Brain microvascular endothelial cell (primary cell): ENCODE measurements around the gene TCAF1.

Experiments
- DNase-seq: peaks from one replicate; pipeline ENCODE4 v3.0.0-alpha.2; 2020
- H3K27ac ChIP-seq: fragments of 250-450 bp; sonication (Bioruptor Pico); 2 replicates; pipeline ENCODE4 v1.5.1; 2020; ENCODE audit warnings: mild to moderate bottlenecking, moderate library complexity
- H3K27me3 ChIP-seq: fragments of 250-450 bp; sonication (Bioruptor Pico); replicated peaks from 2 replicates; pipeline ENCODE4 v1.5.1; 2020; ENCODE audit warnings: mild to moderate bottlenecking
- H3K36me3 ChIP-seq: fragments of 250-450 bp; sonication (Bioruptor Pico); replicated peaks from 2 replicates; pipeline ENCODE4 v1.5.1; 2020; ENCODE audit warnings: mild to moderate bottlenecking
- H3K4me3 ChIP-seq: 2 replicates; pipeline ENCODE4 v1.5.1; 2011; ENCODE audit warnings: low read depth, mild to moderate bottlenecking, control low read depth, low read length, moderate library complexity
- in situ Hi-C: cut with HindIII; loops from 2 replicates; pipeline ENCODE4 v1.10.0; 2017; ENCODE audit warnings: low sequenced_read_pairs, low pct_ligation_motif_present
- TF ChIP-seq, protein P1 (sequence below): IDR thresholded peaks from 2 replicates; pipeline ENCODE4 v1.5.1; 2011; ENCODE audit warnings: low read depth, mild to moderate bottlenecking, moderate library complexity, low read length, control low read depth, inconsistent platforms; ENCODE audit errors: missing control alignments

TCAF1 gene

DNA sequence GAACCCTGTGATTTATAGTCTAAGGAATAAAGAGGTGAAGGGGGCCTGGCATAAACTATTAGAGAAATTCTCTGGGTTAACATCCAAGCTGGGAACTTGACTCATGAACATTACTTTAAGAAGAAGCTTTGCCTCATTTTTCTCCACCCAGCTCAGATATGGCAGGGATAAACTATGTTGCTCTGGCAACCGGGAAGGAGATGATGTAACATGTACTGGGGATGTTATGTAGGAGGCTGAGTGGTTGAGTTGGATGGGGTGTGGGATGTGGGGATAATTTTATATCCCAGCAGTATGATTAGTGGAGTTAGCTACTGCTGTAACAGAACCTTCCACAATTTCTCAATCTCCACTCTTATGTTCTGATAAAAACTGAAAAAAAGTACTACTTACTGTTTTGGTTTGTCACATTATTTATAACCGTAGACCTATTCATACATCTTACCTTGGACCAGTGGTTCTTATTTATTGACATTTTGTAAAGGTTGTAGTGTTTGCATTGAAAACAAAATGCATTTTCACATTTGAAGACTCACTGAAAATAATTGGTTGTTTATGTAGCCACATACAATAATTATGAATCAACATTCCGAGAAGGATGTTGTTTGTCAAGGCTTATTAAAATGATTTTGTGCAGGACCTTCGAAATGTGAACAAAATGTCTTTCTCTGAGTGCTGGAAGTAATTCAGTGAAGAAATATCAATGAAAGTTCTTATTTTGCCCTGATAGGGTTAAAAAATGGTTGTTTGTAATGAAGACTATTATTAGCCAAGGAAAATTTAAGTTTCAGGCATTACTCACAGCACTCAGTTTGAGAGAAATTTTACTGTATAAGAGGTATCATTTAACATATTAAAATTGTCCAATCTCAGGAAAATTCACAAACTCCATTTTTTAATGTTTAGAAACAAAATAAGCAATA is 34.4 kb upstream of the TCAF1 start:
- in situ Hi-C loops, result no loop called here
- DNase-seq, result peak; percentile 92
- TF ChIP-seq, protein P1, sequence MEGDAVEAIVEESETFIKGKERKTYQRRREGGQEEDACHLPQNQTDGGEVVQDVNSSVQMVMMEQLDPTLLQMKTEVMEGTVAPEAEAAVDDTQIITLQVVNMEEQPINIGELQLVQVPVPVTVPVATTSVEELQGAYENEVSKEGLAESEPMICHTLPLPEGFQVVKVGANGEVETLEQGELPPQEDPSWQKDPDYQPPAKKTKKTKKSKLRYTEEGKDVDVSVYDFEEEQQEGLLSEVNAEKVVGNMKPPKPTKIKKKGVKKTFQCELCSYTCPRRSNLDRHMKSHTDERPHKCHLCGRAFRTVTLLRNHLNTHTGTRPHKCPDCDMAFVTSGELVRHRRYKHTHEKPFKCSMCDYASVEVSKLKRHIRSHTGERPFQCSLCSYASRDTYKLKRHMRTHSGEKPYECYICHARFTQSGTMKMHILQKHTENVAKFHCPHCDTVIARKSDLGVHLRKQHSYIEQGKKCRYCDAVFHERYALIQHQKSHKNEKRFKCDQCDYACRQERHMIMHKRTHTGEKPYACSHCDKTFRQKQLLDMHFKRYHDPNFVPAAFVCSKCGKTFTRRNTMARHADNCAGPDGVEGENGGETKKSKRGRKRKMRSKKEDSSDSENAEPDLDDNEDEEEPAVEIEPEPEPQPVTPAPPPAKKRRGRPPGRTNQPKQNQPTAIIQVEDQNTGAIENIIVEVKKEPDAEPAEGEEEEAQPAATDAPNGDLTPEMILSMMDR, result no peak
- peak overlapping the region; percentile 87 for H3K27ac ChIP-seq
- H3K27me3 ChIP-seq, result no peaks in the 10 kb centered on the region
- no peaks in the 10 kb centered on the region for H3K36me3 ChIP-seq
- no peak overlapping the region for H3K4me3 ChIP-seq

DNA sequence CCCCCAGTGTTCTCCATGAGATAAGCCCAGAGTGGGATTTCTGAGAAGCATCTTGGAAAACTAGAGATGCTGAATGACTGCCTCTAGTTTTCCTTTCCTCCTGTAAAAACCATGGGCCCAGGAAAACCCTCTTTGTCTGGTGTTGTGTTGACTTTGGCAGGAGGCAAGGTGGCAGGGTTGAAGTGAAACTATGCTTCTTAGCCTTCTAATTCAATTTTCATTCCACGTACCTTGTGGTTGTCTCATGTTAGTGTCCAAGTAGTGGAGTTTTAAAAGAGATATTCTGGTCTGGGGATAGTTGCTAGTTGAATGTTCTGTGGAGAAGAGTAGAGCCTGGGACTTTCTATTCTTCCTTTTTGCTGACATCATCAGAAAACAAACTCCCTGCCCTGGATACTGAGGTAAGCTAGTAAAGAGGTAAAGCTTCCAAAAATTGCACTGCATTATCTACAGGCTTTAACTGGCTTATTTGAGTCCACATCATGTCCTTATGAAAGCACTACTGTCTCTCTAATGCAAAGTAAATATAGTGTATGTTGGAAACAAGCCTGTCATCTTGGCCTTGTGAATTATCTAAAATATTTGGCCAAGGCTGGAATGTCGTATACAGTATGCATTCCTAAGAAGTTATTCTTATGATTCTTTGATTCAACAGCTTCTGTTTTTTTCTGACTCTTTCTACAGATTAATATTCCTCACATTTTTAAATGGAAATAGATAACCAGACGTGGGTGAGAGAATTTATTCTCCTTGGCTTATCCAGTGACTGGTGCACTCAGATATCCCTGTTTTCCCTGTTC is 32.8 kb upstream of the TCAF1 start, which contains the start of gene OR2F2:
OR2F2 (plus strand) TSS at position 708 of the 800 bp plus-strand sequence; CDS start at position 708, 0 bp downstream.
- DNase-seq, result peak; percentile 76
- TF ChIP-seq, protein P1, result no peak
- in situ Hi-C loops, result no loop called here
- H3K27me3 ChIP-seq, result no peaks in the 10 kb centered on the region
- peak within 1 kb of the TSS; percentile 87 for H3K27ac ChIP-seq
- H3K4me3 ChIP-seq, result no peak within 1 kb of the TSS
- H3K36me3 ChIP-seq, result no peaks in the 10 kb centered on the region

DNA sequence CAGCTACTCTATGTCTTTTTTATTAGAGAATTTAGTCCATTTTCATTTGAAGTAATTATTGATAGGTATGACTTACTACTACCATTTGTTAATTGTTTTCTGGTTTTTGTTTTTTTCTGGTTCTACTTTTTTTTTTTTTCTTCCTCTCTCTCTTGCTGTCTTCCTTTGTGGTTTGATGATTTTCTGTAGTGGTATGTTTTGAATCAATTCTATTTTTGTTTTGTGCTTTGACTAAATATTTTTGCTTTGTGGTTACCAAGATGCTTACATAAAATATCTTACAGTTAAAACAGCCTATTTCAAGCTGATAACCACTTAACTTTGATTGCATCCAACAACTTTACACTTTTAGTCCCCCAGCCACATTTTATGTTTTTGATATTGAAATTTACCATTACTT is 29.8 kb upstream of the TCAF1 start:
- no peaks in the 10 kb centered on the region for H3K36me3 ChIP-seq
- no peak for DNase-seq
- in situ Hi-C loops, result no loop called here

DNA sequence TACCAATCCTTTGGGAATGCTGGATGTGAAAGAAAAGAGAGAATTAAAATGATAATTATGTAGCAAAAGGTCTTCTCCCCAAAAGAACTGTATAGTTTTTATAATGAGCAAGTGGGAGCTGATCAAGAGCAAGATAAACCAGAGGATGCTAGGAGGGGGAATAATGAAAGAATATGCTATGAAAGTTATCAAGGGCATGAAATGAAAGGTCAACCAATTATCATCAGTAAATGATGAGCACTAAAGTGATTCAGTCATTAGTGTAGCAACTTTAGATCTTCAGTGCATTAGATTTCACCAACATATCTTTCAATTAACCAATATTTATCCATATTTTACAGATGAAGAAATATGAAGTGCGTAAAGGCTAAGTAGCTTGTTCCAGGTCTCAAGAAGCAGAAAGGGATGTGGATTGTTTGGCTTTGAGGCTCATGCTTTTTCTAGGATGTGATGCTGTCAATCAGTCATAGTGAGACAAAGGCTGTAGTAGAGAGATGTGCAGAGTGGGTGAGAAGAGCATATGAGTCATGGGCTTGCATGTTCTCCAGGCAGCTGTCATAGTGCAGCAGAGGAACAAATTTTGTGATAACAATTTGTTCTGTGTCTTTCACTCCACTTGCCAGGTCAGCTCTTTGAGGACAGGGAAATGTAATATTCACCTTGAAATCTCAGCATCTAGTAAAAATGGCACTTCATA is 27.4 kb upstream of the TCAF1 start:
- H3K27ac ChIP-seq, result no peak overlapping the region
- TF ChIP-seq, protein P1, result no peak

More for the DNA sequence above, 29.8 kb upstream of the TCAF1 start:
- H3K27ac ChIP-seq, result no peak overlapping the region
- H3K27me3 ChIP-seq, result no peaks in the 10 kb centered on the region
- no peak overlapping the region for H3K4me3 ChIP-seq
- TF ChIP-seq, protein P1, result no peak

DNA sequence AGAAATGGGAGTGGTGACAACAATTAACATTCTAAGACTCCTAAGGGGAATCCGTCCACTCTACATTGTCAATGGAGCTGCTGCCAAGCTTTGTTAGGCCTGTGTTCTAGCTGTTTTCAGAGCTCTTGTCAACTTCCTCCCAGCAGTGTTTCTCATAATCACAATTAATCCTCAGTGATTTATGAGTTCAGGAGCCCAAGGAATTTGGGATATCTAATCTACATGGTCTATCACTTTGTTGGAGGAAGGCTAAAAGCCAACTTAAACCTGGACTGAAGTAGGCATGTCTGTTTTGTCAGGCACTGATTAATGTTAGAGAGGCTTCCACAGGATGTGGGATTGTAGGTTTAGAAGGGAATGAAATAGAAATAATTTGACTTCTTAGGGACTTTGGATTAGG is 22.9 kb upstream of the TCAF1 start:
- in situ Hi-C loops, result no loop called here
- Histone ChIP-seq H3K27ac (no peak overlapping the region), H3K4me3 (no peak overlapping the region), H3K36me3 (no peaks in the 10 kb centered on the region), H3K27me3 (no peaks in the 10 kb centered on the region)
- DNase-seq, result no peak
- TF ChIP-seq, protein P1, result no peak

More for the DNA sequence above, 27.4 kb upstream of the TCAF1 start:
- Histone ChIP-seq H3K27me3 (no peaks in the 10 kb centered on the region), H3K4me3 (no peak overlapping the region), H3K36me3 (no peaks in the 10 kb centered on the region)
- peak; percentile 64 for DNase-seq
- in situ Hi-C loops, result no loop called here
